Inferior parietal cortex (tissue), 1 donor: ENCODE measurements around the gene GGTA1.

ENCODE experiments used
- DNase-seq: peaks from one replicate; pipeline ENCODE4 v3.0.0-alpha.2; 2016; ENCODE audit errors: extremely low spot score

The GGTA1 gene

GRCh38 chr9:121499177-121499426 lies 542 bp downstream of the GGTA1 start:
- DNase-seq: no peak

DNA sequence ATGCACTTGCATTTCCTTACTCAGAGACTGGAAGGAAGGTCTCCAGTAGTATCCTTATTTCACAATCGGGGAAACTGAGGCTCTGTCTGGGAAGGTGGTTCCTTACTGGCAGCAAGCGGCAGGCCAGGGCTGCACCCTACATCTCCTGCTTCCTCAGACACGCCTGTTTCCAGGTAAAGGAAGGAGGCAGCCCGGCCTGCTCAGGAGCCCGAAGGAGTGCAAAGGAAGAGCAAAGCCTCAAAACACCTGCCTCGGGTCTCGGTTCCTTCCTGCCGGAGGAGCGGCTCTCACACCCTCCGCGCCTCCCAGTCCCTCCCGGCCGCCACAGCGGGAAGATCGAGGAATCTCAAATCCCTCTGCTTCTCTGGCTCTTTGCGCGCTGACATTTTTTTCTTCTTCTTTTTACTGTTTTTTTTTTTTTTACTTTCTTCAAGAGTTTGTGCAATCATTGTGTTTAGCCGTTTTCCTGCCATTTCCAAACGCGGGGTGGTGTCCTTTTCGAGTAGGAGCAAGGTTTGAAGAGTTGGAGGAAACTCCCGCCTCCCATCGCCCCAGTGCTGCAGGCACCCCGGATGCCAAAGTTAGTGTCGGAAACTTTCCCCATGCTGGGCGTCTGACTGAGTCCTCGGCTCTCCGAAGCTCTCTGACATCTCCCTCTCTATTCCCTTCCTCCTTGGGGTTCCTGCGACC lies 1.0 kb downstream of the GGTA1 start:
- DNase-seq: no peak

GRCh38 chr9:121498150-121498486 lies 1.5 kb downstream of the GGTA1 start:
- peak; percentile 81 for DNase-seq

DNA sequence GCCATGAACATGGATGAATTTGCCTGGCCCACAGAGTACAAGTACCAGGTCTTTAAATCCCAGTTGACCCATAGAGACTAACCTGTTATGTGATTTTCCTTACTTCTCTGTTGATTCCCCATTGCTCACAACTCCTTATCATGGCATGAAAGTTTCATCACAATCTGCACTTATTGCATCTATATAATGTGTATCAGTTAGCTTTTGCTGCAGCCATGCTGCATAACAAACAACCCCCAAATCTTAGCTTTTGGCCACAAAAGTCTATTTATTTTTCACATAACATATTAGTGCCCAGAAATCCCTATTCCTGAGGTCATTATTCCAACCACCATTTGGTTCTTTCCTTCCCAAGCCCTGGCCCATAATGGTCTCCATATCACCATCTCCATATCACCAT lies 3.7 kb downstream of the GGTA1 start:
- no peak for DNase-seq

GRCh38 chr9:121494192-121494591 lies 5.5 kb downstream of the GGTA1 start:
- no peak for DNase-seq

DNA sequence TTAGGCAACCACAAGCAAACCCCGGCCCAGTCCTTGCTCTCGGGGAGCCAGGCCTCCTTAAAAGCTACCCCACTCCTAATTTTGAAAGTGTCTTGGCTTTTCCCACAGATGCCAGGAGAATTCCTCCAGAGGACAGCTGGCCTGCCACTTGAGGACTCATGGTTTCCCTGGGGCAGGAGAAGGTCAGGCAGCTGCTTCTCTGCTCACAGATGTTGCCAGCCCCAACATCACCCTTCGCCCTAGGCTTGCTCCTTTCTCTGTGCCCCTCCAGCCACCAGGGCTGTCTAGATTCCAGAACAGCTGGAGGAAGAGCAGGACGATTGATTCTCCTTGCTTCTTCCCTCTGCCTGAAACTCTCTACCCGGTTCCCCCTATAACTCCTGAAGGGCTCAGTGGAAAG lies 8.5 kb downstream of the GGTA1 start:
- DNase-seq: no peak

GRCh38 chr9:121489344-121489743 lies 10.3 kb downstream of the GGTA1 start:
- no peak for DNase-seq

GRCh38 chr9:121486043-121486442 lies 13.6 kb downstream of the GGTA1 start:
- DNase-seq: no peak

GRCh38 chr9:121485623-121486022 lies 14.0 kb downstream of the GGTA1 start:
- DNase-seq: no peak

DNA sequence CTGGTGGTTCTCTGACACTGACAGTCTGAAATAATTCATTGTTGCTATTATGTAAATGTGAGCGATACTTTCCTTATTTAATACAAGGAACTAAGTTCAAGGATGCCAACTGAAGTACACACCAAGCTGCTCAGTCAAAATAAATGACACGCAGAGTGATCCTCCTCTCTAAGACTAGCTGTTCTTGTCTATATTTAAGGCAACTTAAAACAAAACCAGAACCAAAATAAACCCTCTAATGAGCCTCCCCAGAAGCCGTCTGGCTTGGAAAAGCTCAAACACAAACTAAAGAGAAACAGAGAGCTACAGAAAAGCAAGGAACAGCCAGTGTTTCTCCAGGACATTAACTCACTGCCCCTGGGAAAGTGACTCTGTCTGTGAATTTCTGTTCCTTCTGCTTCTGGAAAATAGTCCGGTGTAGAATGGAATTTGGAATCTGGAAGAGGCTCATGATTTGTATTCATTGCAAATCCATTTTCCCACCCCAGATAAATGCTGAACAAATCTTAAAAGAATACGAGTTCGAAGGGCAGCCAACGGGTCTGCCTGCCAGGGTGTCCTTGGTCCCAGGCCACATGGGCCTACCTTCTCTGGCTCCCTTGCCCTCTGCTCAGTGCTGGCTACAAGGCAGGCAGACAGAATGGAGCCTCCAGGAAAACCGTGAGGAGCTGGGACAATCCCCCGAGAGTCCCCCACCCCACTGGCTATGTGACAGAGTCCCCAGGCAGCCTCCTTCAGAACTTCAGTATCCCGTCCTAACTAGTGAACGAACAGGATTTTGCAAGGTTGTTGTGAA lies 14.8 kb downstream of the GGTA1 start:
- DNase-seq: peak; percentile 62

GRCh38 chr9:121483473-121484031 lies 16.1 kb downstream of the GGTA1 start:
- no peak for DNase-seq

GRCh38 chr9:121483049-121483448 lies 16.6 kb downstream of the GGTA1 start:
- no peak for DNase-seq

DNA sequence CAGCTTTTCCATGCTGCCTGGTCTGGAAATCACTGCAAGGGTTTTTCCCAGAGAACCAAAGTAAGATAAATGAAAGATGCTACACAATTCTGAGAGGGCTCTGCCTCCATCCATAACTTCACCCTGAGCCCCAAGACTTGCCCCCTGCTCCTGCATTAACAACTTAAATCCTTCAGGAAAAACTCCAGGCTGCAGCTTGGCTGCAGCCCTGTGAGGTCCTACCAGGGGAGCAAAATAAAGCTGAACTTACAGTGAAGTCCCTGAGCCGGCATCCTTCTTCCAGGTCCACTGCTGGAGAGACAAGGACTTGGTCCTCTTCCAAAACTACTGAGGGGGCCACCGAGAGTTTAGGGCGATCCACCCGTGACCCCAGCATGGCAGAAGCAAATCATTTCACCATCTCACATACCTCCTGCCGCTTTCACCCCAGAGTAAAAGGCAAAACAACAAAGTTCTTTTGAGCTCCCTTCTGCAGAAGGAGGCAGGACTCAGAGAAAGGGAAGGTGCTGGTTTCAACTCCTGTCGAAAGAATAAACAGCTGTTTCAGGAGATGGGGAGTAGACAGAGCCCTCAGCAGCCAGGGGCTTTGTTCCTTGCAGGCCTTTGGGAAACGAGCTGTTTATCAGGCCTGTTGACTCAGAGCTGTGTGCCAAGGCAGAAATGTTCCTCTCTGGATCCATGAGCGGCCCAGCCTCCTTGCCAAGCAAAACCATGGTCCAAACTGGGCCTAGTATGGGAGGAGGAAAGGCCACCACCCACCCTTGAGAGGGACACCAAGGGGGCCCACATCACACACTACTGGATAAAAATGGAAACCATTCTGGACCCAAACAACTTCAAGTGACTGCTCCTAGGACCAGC lies 20.6 kb downstream of the GGTA1 start:
- no peak for DNase-seq

- no peak for DNase-seq
Measured at GRCh38 chr9:121476156-121476555, 23.5 kb downstream of the GGTA1 start.

DNA sequence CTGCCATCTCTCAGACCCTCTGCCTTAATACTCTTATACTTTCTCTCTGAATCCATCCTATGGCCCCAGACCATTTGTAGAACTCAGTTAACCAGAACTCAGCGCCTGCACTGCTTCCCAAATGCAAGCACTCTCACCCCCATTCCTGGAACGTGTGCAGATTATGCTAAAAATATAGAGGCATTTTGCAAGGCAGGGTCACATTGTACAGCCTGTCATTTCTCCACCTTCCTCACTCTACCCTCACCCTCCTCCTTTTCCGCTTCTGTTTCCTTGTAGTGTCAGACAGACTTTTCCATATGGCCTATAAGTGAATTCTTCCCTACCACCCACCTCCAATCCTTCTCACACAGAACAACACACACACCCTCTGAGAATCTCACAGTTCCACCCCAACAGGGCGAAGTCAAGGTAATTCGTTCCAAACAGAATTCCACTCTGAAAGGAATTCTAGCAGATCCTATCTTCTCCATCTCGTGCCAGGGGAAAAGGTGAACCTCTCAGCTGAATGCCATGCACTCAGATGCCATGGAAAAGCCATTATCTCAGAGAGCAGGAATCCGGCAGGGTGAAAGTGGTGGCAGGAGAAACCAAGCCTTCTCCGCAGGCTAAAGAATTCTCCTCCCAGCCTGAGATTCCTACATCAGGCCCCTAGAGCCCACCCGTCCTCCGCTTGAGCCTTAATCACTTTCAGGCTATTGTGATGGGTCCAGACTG lies 25.3 kb downstream of the GGTA1 start:
- no peak for DNase-seq

- DNase-seq: no peak
Measured at GRCh38 chr9:121473229-121473628, 26.4 kb downstream of the GGTA1 start.

DNA sequence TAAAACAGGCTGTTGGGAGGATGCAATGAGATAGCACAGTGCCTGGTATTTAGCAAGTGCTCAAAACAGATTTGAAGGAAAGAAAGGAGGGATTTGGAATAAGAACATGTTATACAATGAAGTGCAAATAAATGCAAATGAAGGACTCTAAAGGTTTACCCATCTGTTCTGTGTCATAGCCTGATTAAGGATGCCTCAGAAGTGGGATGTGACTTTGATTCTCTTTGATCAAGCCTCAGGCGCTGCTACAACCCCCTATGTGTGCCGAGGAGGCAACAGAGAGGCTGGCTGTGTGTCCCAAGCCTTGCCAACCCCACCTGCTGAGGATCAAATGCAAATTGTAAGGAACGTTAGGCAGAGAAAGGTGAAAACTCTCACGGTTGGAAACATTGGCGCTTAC lies 27.2 kb downstream of the GGTA1 start:
- DNase-seq: no peak

DNA sequence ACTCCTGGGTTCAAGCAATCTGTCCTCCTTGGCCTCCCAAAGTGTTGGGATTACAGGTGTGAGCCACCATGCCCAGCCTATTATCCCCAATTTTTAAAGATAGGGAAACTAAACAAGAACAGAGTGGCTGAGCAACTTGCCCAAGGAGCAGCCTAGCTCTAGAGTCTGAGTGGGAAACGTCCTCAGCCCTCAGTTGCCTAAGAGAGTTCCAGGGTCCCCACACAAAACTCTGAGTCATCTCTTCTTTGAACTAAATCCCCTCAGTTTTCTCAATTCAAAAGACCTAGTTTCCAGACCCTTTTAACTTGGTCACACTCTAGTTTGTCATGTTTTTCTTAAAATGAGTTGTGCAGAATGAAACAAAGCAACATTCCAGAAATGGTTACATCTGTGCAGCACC lies 33.5 kb downstream of the GGTA1 start:
- no peak for DNase-seq

DNA sequence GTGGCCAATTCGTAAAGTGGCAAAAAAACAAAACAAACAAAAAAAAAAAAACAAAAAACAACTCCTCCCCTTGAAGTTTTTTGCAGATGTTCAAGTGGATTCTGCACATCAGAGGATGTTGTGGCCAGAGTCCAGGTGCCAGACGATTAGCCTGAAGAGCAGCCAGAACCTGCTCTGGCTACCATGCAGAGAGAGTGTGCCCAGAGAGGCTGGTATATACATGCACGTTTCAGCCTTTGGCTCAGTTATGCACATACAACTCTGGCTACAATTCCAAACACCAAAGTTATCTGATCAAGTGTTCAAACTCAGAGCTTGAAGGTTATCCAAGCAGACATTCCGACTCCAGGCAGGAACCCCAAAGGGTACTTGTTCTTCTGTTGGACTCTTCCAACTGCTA lies 34.7 kb downstream of the GGTA1 start:
- no peak for DNase-seq

- DNase-seq: no peak
Measured at GRCh38 chr9:121463026-121463807, 36.4 kb downstream of the GGTA1 start.

DNA sequence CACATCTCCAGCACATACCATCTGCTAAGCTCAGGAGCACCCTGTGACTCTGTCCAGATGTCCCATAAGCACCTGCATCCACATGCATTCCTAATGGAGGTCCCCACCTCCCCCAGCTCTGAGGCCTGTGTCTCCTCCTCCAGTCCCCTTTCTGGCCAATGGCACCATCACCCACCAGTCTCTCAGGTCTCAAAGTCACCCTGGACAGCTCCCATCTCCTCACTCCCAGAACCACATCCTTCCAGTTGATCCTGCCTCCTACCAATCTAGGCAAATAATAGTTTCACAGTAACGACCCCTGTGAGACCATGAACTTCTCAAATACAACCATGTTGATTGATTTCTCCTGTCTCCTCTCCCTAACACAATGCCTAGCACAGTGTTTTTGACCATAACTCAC lies 40.1 kb downstream of the GGTA1 start:
- DNase-seq: no peak
